Activated CD4-positive, alpha-beta T cell treated with anti-CD3 and anti-CD28 coated beads, Interleukin-2, amount 50 U/mL, for 24 hours (primary cell): Measurements from ENCODE around the gene TIAM2.
A peak's percentile ranks its signal among the peaks of the same experiment; 100 is the strongest.
"Not testable (repeated sequence)": the region's sequence is repeated elsewhere in the genome, so short reads cannot be mapped to it uniquely, and the experiment has no call there.

Experiments
- DNase-seq, 2 donors: peaks; one replicate each; pipeline ENCODE4 v3.0.0-alpha.2; 2020; ENCODE audit warnings: low read depth in 1 of 2, low spot score in 1 of 2

The TIAM2 gene

GRCh38 chr6:154995254-154996015 is at the start of gene TIAM2:
Gene TIAM2 (plus strand): TSS chr6:154995315. CDS start chr6:155129224, 133,909 bp downstream.
- peak; percentile 5 to 9 for DNase-seq

GRCh38 chr6:154950979-154951344 is 44.2 kb upstream of the TIAM2 start:
- DNase-seq, result no peak

DNA sequence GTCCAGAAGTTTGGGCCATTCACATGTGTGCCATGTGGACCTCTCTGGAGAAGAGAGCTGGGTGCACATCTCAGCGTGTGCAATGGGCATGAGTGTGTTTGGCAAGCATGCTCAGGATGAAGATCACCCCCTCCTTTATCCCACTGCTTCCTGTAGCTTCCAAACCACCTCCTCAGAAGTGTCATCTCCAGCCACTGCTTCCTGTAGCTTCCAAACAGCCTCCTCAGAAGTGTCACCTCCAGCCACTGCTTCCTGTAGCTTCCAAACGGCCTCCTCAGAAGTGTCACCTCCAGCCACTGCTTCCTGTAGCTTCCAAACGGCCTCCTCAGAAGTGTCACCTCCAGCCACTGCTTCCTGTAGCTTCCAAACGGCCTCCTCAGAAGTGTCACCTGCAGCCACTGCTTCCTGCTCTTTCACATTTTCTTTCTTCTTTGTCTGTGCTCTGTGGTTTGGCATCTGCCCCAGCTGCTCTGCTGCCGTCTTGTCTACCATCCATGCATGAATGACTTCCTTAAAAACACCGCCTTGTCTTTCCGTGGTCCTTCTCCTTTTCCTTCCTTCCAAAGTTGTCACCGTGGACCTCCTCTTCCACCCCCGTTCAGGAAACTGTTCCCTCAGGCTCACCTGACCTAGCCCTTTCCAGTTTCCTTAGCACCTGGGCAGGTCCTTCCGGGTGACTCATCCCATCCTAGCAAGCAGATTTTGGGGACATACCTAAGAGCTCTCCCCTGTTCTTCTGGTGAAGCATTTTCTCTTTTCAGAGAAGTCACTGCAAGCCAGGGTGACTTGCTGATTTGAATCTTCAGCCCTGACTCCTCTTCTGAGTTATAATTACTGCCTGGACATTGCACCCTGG is 43.5 kb upstream of the TIAM2 start:
- no peak for DNase-seq

DNA sequence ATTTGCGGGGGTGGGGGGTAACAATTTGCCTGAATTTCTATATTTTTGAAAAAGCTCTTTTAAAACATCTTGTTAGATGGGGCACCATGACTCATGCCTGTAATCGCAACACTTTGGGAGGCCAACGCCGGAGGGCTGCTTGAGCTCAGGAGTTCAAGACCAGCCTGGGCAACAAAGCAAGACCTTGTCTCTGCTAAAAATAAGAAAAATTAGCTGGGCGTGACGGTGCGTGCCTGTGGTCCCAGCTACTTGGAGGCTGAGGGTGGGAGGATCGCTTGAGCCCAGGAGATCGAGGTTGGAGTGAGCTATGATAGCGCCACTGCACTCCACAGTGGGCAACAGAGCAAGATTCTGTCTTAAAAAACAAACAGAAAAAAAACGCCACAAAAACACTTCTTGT is 41.5 kb upstream of the TIAM2 start:
- no peak for DNase-seq

DNA sequence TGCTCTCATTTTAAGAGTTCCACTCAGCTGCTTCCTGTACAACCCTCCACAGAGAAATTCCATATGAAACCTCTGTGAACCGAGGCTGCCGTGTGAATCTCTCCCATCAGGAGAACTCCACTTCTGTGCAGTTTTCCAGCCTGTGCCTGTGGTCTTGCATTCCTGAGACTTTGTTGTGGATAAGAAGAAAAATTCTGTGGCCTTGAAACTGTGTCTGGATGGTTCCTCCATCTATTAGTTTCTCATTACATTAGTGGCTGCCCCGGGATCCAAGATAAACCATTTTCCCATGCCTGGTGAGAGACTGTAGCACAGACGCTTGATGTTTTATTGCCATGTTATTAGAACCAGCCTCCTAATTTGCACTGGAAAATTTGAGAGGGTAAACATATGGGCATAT is 40.8 kb upstream of the TIAM2 start:
- no peak for DNase-seq

DNA sequence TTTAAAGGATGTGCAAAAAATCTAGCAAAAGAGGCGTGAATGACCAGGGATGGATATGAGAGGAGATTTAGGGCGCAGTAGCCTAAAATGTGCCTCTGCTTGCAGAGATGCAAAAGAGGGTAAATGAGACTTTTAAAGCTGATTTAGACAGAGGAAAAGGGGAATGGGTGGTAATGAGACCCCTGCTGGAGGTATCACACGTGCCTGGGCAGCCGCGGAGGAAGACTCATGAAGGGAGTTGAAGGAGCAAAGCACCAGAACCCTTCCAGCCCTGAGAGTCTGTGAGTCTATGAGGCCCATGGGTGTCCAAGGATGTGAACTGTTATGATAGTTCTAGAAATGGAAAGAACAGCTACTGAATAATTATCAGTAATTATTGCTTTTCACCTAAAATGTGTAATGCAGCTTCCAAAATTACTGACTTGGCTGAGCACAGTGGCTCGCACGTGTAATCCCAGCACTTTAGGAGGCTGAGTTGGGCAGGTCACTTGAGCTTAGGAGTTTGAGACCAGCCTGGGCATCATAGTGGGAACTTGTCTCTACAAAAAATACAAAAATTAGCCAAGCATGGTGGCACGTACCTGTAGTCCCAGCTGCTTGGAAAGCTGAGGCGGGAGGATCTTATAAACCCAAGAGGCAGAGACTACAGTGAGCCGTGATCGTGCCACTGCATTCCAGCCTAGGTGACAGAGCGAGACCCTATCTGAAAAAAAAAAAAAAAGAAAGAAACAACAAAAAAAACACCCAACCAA is 38.2 kb upstream of the TIAM2 start:
- no peak for DNase-seq

GRCh38 chr6:154958469-154958868 is 36.6 kb upstream of the TIAM2 start:
- DNase-seq, result no peak

- DNase-seq, result no peak
These were observed 34.7 kb upstream of the TIAM2 start for GRCh38 chr6:154960299-154960843.

DNA sequence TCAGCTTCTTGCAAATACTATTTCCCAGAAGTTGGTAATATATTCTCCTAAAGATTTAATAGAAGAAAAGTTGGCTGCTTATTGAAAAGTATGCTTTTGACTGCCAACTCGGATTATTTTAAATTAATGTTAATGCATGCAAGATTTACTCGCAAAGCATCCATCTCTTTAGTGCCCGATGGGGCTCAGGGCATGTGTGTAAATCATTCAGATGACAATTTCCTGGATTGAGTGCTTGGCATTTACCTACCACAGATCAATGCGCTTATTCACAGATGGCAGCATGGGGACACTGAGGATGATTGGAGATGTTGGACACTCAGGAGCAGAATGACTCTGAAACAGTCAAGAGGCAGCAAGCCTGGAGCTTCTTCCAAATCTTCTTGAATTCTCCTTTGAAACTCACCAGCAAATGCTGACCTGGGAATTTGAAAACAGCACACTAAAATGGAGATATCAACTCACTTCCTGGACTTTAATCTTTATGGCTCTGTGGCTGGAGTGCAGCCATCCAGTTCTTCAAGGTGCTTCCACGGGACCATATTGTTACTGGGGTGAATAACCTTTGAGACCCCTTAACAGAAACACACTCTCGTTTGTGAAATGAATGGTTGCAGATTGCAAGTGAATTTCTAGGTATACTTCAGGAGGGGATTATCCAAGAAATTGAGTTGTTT is 34.1 kb upstream of the TIAM2 start:
- DNase-seq, result no peak

DNA sequence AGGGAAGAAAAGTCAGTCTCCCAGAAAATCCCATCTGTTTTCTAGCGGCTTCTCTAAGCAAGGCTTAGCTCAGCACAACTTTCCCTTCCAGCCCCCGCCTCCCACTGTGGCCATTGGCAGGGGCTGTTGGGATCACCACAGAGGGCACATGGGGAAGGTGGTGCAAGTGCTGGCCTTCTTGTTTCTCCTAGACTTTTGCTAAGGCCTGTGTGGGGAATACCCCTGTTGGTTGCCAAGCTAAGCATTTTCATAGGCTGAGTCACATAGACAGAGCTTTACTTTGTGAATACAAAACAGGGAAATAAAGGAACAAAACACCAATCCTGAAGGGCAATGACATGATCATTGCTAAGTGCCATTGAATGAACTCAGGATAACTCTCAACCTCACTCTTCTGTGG is 32.4 kb upstream of the TIAM2 start:
- no peak for DNase-seq

DNA sequence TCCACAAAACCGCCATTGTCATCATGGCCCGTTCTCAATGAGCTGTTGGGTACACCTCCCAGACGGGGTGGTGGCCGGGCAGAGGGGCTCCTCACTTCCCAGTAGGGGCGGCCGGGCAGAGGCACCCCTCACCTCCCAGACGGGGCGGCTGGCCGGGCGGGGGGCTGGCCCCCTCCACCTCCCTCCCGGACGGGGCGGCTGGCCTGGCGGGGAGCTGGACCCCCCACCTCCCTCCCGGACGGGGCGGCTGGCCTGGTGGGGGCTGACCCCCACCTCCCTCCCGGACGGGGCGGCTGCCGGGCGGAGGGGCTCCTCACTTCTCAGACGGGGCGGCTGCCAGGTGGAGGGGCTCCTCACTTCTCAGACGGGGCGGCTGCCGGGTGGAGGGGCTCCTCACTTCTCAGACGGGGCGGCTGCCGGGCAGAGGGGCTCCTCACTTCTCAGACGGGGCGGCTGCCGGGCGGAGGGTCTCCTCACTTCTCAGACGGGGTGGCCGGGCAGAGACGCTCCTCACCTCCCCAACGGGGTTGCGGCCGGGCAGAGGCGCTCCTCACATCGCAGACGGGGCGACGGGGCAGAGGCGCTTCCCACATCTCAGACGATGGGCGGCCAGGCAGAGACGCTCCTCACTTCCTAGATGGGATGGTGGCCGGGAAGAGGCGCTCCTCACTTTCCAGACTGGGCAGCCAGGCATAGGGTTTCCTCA is 28.9 kb upstream of the TIAM2 start:
- DNase-seq, result not testable (repeated sequence)

DNA sequence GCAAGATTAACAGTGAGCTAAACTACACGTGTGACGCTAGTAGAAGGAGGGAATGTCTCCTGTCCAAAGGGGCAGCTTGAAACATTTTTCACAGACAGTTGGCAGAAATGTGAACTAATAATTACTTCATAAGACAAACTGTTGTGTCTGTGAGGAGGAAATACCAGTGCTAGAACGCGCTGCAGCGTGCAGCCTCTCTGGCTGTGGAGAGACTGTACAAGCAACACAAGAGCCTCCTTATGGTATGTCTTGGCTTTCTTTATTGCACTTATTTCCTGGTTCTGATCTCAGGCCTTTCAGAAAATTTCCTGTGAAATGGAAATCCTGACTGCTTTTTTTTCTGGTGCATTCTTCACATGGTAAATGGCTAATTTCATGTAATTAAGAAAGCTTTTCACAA is 25.3 kb upstream of the TIAM2 start:
- no peak for DNase-seq

DNA sequence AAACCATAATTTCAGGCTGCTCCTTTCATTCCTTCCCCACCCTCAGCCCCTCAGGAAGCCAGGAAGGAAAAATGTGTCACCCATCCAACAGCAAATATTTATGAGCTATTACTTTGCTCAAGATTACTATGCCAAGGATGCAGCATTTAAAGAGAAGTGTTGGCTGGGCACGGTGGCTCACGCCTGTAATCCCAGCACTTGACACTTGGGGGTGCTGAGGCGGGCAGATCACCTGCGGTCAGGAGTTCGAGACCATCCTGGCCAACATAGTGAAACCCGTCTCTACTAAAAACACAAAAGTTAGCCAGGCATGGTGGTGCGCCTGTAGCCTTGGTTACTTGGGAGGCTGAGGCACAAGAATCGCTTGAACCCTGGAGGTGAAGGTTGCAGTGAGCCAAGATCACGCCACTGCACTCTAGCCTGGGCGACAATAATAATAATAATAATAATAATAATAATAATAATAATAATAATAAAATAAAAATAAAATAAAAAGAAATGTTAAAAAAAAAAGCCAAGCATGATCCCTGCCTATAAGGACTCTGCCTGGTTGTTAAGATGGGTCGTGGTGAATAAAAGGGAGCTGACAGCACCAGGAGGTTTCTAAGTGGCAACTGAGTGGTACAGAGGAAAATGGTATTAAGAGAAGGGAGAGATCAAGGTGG is 20.5 kb upstream of the TIAM2 start:
- DNase-seq, result no peak

GRCh38 chr6:154977588-154977987 is 17.5 kb upstream of the TIAM2 start:
- no peak for DNase-seq

DNA sequence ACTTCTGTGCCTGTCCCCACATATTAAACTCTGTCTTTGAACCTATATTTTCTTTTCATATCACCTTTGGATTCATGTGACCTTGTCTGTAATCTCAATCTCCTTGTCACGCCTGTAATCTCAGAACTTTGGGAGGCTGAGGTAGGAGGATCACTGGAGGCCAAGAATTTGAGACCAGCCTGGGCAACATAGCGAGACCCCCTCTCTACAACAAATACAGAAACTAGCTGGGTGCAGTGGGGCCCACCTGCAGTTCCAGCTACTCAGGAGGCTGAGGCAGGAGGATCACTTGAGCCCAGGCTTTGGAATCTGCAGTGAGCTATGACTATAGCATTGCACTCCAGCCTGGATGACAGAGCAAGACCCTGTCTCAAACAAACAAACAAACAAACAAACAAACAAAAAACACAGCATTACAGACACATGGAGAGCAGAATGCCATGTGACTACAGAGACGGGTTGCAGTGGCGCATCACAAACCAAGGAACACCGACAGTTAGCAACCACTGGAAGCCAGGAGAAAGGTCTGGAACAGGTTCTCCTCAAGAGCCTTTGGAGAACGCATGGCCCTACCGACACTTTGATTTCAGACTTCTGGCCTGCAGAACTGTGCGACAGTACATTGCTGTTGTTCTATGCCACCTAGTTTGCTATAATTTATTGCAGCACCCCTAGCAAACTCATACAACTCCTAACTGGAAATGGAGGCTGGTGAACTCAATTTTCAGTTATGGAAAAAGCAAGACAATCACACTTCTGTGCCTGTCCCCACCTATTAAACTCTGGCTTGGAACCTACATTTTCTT is 14.6 kb upstream of the TIAM2 start:
- DNase-seq, result no peak

- no peak for DNase-seq
These were observed 13.8 kb upstream of the TIAM2 start for GRCh38 chr6:154981079-154981870.

GRCh38 chr6:154984146-154984545 is 11.0 kb upstream of the TIAM2 start:
- no peak for DNase-seq

- DNase-seq, result no peak
These were observed 8.3 kb upstream of the TIAM2 start for GRCh38 chr6:154986787-154987235.
